Fibroblast of the aortic adventitia (primary cell): ENCODE measurements around the gene EPN2. TPM values are rescaled to one million over a fixed set of nuclear protein-coding genes. Genes with fewer than 3 reads are reported as not detected.

Source experiments
- DNase-seq: peaks from one replicate; pipeline ENCODE4 v3.0.0-alpha.2; 2010; ENCODE audit warnings: low read depth
- H3K4me3 ChIP-seq: 2 replicates; pipeline ENCODE4 v1.5.1; 2011; ENCODE audit warnings: low read depth, mild to moderate bottlenecking, control low read depth, low read length, moderate library complexity
- CTCF ChIP-seq: IDR thresholded peaks from 2 replicates; pipeline ENCODE4 v1.5.1; 2011; ENCODE audit warnings: mild to moderate bottlenecking, low read length, control low read depth, inconsistent platforms; ENCODE audit not compliant: insufficient read depth
- total RNA-seq: library from RNA; depleted of rRNA; stranded (reverse); fragments of >200 nt; gene quantifications from 2 replicates; pipeline ENCODE4 v1.2.3, GENCODE V29; 2012; ENCODE audit warnings: low replicate concordance

Gene EPN2
- total RNA-seq, 1 donor, result 30.7 TPM

- DNase-seq, result no peak
Observed at GRCh38 chr17:19288453-19288852, 51.3 kb downstream of the EPN2 start.

GRCh38 chr17:19290066-19290705 lies 53.0 kb downstream of the EPN2 start:
- TF ChIP-seq CTCF, result no peak
- no peak for DNase-seq

More at GRCh38 chr17:19288453-19288852, 51.3 kb downstream of the EPN2 start:
- TF ChIP-seq CTCF, result no peak
- no peak overlapping the region for H3K4me3 ChIP-seq

GRCh38 chr17:19291646-19292376 lies 54.6 kb downstream of the EPN2 start:
- no peak overlapping the region for H3K4me3 ChIP-seq
- TF ChIP-seq CTCF, result no peak
- DNase-seq, result no peak

More at GRCh38 chr17:19290066-19290705, 53.0 kb downstream of the EPN2 start:
- no peak overlapping the region for H3K4me3 ChIP-seq

GRCh38 chr17:19292377-19292711 lies 55.2 kb downstream of the EPN2 start:
- no peak for TF ChIP-seq CTCF
- no peak overlapping the region for H3K4me3 ChIP-seq
- no peak for DNase-seq

GRCh38 chr17:19294443-19294842 lies 57.3 kb downstream of the EPN2 start:
- TF ChIP-seq CTCF, result no peak
- H3K4me3 ChIP-seq, result no peak overlapping the region
- DNase-seq, result no peak

- no peak for DNase-seq
- no peak overlapping the region for H3K4me3 ChIP-seq
- TF ChIP-seq CTCF, result no peak
Observed at GRCh38 chr17:19295473-19296135, 58.4 kb downstream of the EPN2 start.
